ENCODE results near the gene MSH3. TPM values are rescaled to one million over a fixed set of nuclear protein-coding genes. Genes with fewer than 3 reads are reported as not detected.

The MSH3 gene
- polyA plus RNA-seq, 1 donor (not counting 4 experiments of a cell fraction or from before 2014, with no cell fraction given): 11.1 TPM

DNA sequence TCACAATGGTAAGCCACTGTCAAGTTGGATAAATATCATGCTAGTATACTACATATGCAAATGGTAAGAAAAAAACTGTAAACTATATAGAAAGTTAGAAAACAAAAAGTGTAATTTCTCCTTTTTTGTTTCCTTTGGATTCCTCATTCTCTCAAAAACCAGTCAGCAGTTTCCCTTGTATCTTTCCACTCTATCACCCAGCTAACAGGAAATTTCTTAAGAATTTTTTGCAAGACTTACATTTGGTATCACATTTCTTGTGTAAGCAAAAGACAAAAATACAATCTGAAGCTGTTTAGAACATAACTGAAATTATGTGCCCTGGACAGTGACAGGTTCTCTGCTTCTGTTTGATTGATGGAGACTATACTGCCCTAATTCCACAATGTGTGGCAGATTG lies 25.2 kb upstream of the MSH3 start:
- H4K20me1 ChIP-seq (ENCODE audit: control insufficient read depth, extremely low read depth, insufficient read depth, low read length): no peaks in the 10 kb centered on the region
- H3K27me3 ChIP-seq (ENCODE audit: control insufficient read depth, extremely low read depth, insufficient read depth, low read length): no peaks in the 10 kb centered on the region
- H3K79me2 ChIP-seq (ENCODE audit: control insufficient read depth, insufficient read depth, low read length): no peaks in the 10 kb centered on the region
- FAIRE-seq (no peak), DNase-seq (ENCODE audit: low read depth, low spot score) (no peak)
- dilution Hi-C loops (cut with MboI; ENCODE audit: extremely low pct_ligation_motif_present, low sequenced_read_pairs): no loop called here
- no peak overlapping the region for H3K4me2 ChIP-seq (ENCODE audit: control insufficient read depth, extremely low read depth, insufficient read depth, low read depth, low read length)
- H3K4me3 ChIP-seq (ENCODE audit: control insufficient read depth in 2 of 3, extremely low read depth in 1 of 3, insufficient read depth in 2 of 3, low read depth in 1 of 3, low read length in 3 of 3): no peak overlapping the region
- H3K9ac ChIP-seq (ENCODE audit: control insufficient read depth, extremely low read depth, insufficient read depth, low read length): no peak overlapping the region
- no peaks in the 10 kb centered on the region for H3K4me1 ChIP-seq (ENCODE audit: control insufficient read depth, extremely low read depth, insufficient read depth, low read length)
- no peaks in the 10 kb centered on the region for H3K9me3 ChIP-seq (ENCODE audit: control insufficient read depth, low read depth, low read length)
- H3K27ac ChIP-seq (ENCODE audit: control insufficient read depth, insufficient read depth, low read length): no peak overlapping the region
- no peaks in the 10 kb centered on the region for H3K9me1 ChIP-seq (ENCODE audit: control insufficient read depth, extremely low read depth, insufficient read depth, low read length)
- peaks cover 0 to 10% of the 10 kb centered on the region in 2 experiments for H3K36me3 ChIP-seq (ENCODE audit: control insufficient read depth in 2 of 2, extremely low read depth in 1 of 2, insufficient read depth in 2 of 2, low read length in 2 of 2)
- no peak overlapping the region for H2AFZ ChIP-seq (ENCODE audit: control insufficient read depth, low read length)
- TF ChIP-seq EZH2 (IDR thresholded peaks at IDR 0.05; ENCODE audit: low read length): no peak
- TF ChIP-seq CTCF (optimal IDR thresholded peaks at IDR 0.05 in 1 of 3, IDR thresholded peaks at IDR 0.05 in 1 of 3, conservative IDR thresholded peaks at IDR 0.05 in 1 of 3; ENCODE audit: extremely low read depth in 1 of 3, insufficient read depth in 2 of 3, low read length in 3 of 3): no peak

DNA sequence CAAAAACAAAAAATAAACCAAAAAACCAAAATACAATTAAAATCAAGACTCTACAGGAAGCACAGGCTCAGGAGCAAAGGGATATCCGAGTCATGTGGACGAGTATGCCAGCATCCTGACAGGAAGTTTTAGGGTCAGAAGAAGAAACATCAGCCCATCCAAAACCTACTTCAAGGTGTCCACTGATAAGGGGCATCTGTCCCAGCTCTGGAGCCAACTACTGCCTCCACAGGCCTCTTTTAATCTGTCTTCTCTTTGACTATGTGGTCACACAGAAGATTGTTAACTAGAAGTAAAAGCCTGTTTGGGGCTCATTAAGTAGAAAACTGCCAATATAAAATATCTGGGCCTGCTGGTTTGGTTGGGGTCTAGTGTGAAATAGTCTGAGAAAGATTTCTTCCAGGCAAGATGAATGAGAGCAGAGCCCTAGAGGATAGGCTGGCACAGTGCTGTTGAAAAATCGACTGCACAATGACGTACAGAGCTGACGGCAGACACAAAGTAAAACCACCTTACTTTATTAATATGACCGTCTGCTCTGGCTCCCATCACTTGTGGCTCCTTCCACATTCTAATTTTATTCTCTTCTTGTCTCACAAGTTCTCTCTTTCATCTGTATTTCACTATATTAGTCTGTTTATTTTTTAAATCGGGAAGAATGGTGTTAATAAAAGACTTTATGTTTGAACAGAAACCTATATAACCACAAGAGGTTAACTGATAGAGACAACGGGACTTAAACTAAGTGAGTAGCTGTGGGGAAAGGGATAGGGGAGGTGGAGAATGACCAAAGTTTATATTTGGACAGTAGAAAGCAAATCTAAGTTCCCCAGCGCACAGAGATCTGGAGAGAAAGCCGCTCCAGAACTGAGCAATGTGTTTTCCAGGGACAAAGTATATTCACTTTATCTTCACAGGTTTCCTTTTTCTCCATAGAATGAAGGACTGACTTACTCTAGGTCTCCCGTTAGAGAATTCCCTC lies 22.9 kb upstream of the MSH3 start:
- H3K36me3 ChIP-seq (ENCODE audit: control insufficient read depth in 2 of 2, extremely low read depth in 1 of 2, insufficient read depth in 2 of 2, low read length in 2 of 2): peaks cover 0 to 10% of the 10 kb centered on the region in 2 experiments
- DNase-seq (ENCODE audit: low read depth, low spot score): no peak
- dilution Hi-C loops (cut with MboI; ENCODE audit: extremely low pct_ligation_motif_present, low sequenced_read_pairs): no loop called here

More for the DNA sequence above, 22.9 kb upstream of the MSH3 start:
- Histone ChIP-seq H3K4me3 (ENCODE audit: control insufficient read depth in 2 of 3, extremely low read depth in 1 of 3, insufficient read depth in 2 of 3, low read depth in 1 of 3, low read length in 3 of 3) (no peak overlapping the region), H3K27me3 (ENCODE audit: control insufficient read depth, extremely low read depth, insufficient read depth, low read length) (no peaks in the 10 kb centered on the region), H3K9ac (ENCODE audit: control insufficient read depth, extremely low read depth, insufficient read depth, low read length) (no peak overlapping the region), H3K4me1 (ENCODE audit: control insufficient read depth, extremely low read depth, insufficient read depth, low read length) (no peaks in the 10 kb centered on the region), H4K20me1 (ENCODE audit: control insufficient read depth, extremely low read depth, insufficient read depth, low read length) (no peaks in the 10 kb centered on the region), H3K4me2 (ENCODE audit: control insufficient read depth, extremely low read depth, insufficient read depth, low read depth, low read length) (no peak overlapping the region), H3K27ac (ENCODE audit: control insufficient read depth, insufficient read depth, low read length) (no peak overlapping the region), H2AFZ (ENCODE audit: control insufficient read depth, low read length) (no peak overlapping the region), H3K9me1 (ENCODE audit: control insufficient read depth, extremely low read depth, insufficient read depth, low read length) (no peaks in the 10 kb centered on the region), H3K79me2 (ENCODE audit: control insufficient read depth, insufficient read depth, low read length) (no peaks in the 10 kb centered on the region), H3K9me3 (ENCODE audit: control insufficient read depth, low read depth, low read length) (no peaks in the 10 kb centered on the region)
- TF ChIP-seq CTCF (optimal IDR thresholded peaks at IDR 0.05 in 1 of 3, IDR thresholded peaks at IDR 0.05 in 1 of 3, conservative IDR thresholded peaks at IDR 0.05 in 1 of 3; ENCODE audit: extremely low read depth in 1 of 3, insufficient read depth in 2 of 3, low read length in 3 of 3) (no peak), EZH2 (IDR thresholded peaks at IDR 0.05; ENCODE audit: low read length) (no peak)
- FAIRE-seq: no peak

All from keratinocyte (primary cell).